A673 (cell line): ENCODE results near the gene NEU4. TPM values are rescaled to one million over a fixed set of nuclear protein-coding genes. Genes with fewer than 3 reads are reported as not detected.
"Not testable (repeated sequence)": the region's sequence is repeated elsewhere in the genome, so short reads cannot be mapped to it uniquely, and the experiment has no call there.

ENCODE experiments used
- BruUV-seq: library from RNA; stranded (reverse); fragments of 400-500 nt; replicated peaks from 2 replicates; lab custom pipeline; 2021; lab: Mats Ljungman, UMichigan
- CTCF ChIA-PET: fragments of 300-600 bp; sonication (Branson Sonifier 250); formaldehyde crosslinking; loops from one replicate; lab custom pipeline; 2022; ENCODE audit warnings: antibody characterized with exemption; lab: Charles Lee
- POLR2A ChIA-PET: fragments of 300-600 bp; sonication (Branson Sonifier 250); formaldehyde crosslinking; loops from one replicate; lab custom pipeline; 2022; ENCODE audit warnings: antibody characterized with exemption; ENCODE audit not compliant: low non-redundant PET; lab: Charles Lee
- DNase-seq: peaks from one replicate; pipeline ENCODE4 v3.0.0-alpha.2; 2015; ENCODE audit warnings: low spot score
- H3K27ac ChIP-seq: fragments of 200-600 bp; sonication (generic); 2 replicates; pipeline ENCODE4 v1.5.1; 2016; ENCODE audit warnings: mixed run types, low read depth, mild to moderate bottlenecking, mixed read lengths, antibody characterized with exemption, low read length; ENCODE audit not compliant: poor library complexity, severe bottlenecking
- H3K27me3 ChIP-seq: fragments of 200-600 bp; sonication (generic); replicated peaks from 2 replicates; pipeline ENCODE4 v1.6.1; 2017; ENCODE audit warnings: mixed run types, low read depth, mild to moderate bottlenecking, mixed read lengths, antibody characterized with exemption, low read length; ENCODE audit not compliant: insufficient read depth, poor library complexity
- H3K36me3 ChIP-seq: fragments of 200-600 bp; sonication (generic); 2 replicates; pipeline ENCODE4 v1.6.1; 2016; ENCODE audit warnings: mixed run types, mild to moderate bottlenecking, mixed read lengths, antibody characterized with exemption, low read length; ENCODE audit not compliant: insufficient read depth, poor library complexity, severe bottlenecking
- H3K4me1 ChIP-seq: fragments of 200-600 bp; sonication (generic); 2 replicates; pipeline ENCODE4 v1.6.1; 2017; ENCODE audit warnings: mixed run types, mild to moderate bottlenecking, mixed read lengths, antibody characterized with exemption, low read length; ENCODE audit not compliant: insufficient read depth, poor library complexity, severe bottlenecking
- H3K4me3 ChIP-seq: fragments of 200-600 bp; sonication (generic); 2 replicates; pipeline ENCODE4 v1.5.1; 2016; ENCODE audit warnings: low read depth, mixed run types, mild to moderate bottlenecking, mixed read lengths, low read length; ENCODE audit not compliant: poor library complexity, severe bottlenecking
- H3K9me3 ChIP-seq: fragments of 200-600 bp; sonication (generic); 2 replicates; pipeline ENCODE4 v1.6.1; 2016; ENCODE audit warnings: mixed run types, low read depth, mild to moderate bottlenecking, mixed read lengths, antibody characterized with exemption, low read length; ENCODE audit not compliant: poor library complexity, severe bottlenecking
- CTCF ChIP-seq: fragments of 300-800, 200-600 bp; sonication (generic); conservative IDR thresholded peaks from 2 replicates; pipeline ENCODE4 v1.5.1; 2017; ENCODE audit warnings: low read depth, mild to moderate bottlenecking, antibody characterized with exemption, low read length, moderate library complexity, mixed read lengths
- EZH2 ChIP-seq: fragments of 200-600 bp; sonication (generic); IDR thresholded peaks from 2 replicates; pipeline ENCODE4 v1.6.1; 2017; ENCODE audit warnings: borderline replicate concordance, low read depth, mild to moderate bottlenecking, mixed read lengths, antibody characterized with exemption, low read length; ENCODE audit not compliant: poor library complexity, severe bottlenecking
- intact Hi-C: fragments of 100-400 bp; cut with micrococcal nuclease; formaldehyde crosslinking; loops from one replicate; pipeline ENCODE4 v1.10.0; 2022; ENCODE audit not compliant: unreplicated experiment
- total RNA-seq: library from RNA; stranded (reverse); gene quantifications from 2 replicates; pipeline ENCODE4 v1.2.3, GENCODE V29; 2021

The NEU4 gene
- total RNA-seq, 1 experiment from 2014 or later = 48.4 TPM

- Histone ChIP-seq H3K4me1 (peaks cover 59% of the 10 kb centered on the region), H3K27me3 (no peaks in the 10 kb centered on the region), H3K27ac (peak overlapping the region; percentile 100), H3K9me3 (no peaks in the 10 kb centered on the region), H3K4me3 (no peak overlapping the region), H3K36me3 (no peaks in the 10 kb centered on the region)
- DNase-seq = no peak
- POLR2A ChIA-PET = no interaction called here
- TF ChIP-seq CTCF (no peak), EZH2 (no peak)
- intact Hi-C loops = no loop called here
- CTCF ChIA-PET = no interaction called here
- BruUV-seq = no TSS peak
Measured at GRCh38 chr2:241818229-241818942, 9.4 kb downstream of the NEU4 start.

- DNase-seq = no peak
- ChIA-PET POLR2A (no interaction called here), CTCF (no interaction called here)
- H3K27ac ChIP-seq = peak overlapping the region; percentile 100
- no peaks in the 10 kb centered on the region for H3K27me3 ChIP-seq
- intact Hi-C loops = no loop called here
- no peak overlapping the region for H3K4me3 ChIP-seq
- TF ChIP-seq EZH2 = no peak
- no peak for TF ChIP-seq CTCF
- BruUV-seq = no TSS peak
- no peaks in the 10 kb centered on the region for H3K9me3 ChIP-seq
- H3K4me1 ChIP-seq = peaks cover 56% of the 10 kb centered on the region
- H3K36me3 ChIP-seq = no peaks in the 10 kb centered on the region
Measured at GRCh38 chr2:241818943-241819270, 9.9 kb downstream of the NEU4 start.

GRCh38 chr2:241819947-241820624, 11.1 kb downstream of the NEU4 start:
- CTCF ChIA-PET = interaction anchor here (0.6 kb wide), 1 partner anchor 90 kb away, joined by 3 read pairs; no protein-coding TSS in a partner anchor
- peaks cover 44% of the 10 kb centered on the region for H3K4me1 ChIP-seq
- H3K36me3 ChIP-seq, H3K9me3 ChIP-seq, DNase-seq, POLR2A ChIA-PET, intact Hi-C loops, BruUV-seq, H3K4me3 ChIP-seq, H3K27me3 ChIP-seq: not testable (repeated sequence)
- peak overlapping the region; percentile 92 for H3K27ac ChIP-seq
